ENCODE measurements around the gene MIER2.

Gene MIER2

GRCh38 chr19:308471-309205, 36.0 kb downstream of the MIER2 start:
- Histone ChIP-seq H3K36me3 (ENCODE audit: insufficient read depth, low read length) (no peaks in the 10 kb centered on the region; the same call in 1 of the 2 replicates), H3K79me2 (ENCODE audit: insufficient read depth, low read length) (no peaks in the 10 kb centered on the region), H3K4me1 (ENCODE audit: insufficient read depth, low read length, severe bottlenecking) (peaks cover 6% of the 10 kb centered on the region), H3K27ac (ENCODE audit: low read depth, low read length, poor library complexity, severe bottlenecking) (no peak overlapping the region), H3K9me2 (ENCODE audit: low read depth, low read length) (no peaks in the 10 kb centered on the region), H2AFZ (ENCODE audit: low read length) (no peak overlapping the region), H3K9ac (ENCODE audit: low read length) (no peak overlapping the region), H3K27me3 (ENCODE audit: insufficient read depth, low read length) (no peaks in the 10 kb centered on the region), H3K4me3 (ENCODE audit: low read depth, low read length, poor library complexity, severe bottlenecking) (no peak overlapping the region), H3F3A (ENCODE audit: insufficient read depth, low read length) (no peaks in the 10 kb centered on the region), H3K4me2 (ENCODE audit: low read length) (no peak overlapping the region), H4K20me1 (ENCODE audit: insufficient read depth, low read length) (no peaks in the 10 kb centered on the region), H3K9me3 (ENCODE audit: low read length) (no peaks in the 10 kb centered on the region)
- no peak for TF ChIP-seq CTCF (IDR thresholded peaks at IDR 0.05; ENCODE audit: low read length)
- no peak for TF ChIP-seq EZH2 (IDR thresholded peaks at IDR 0.05; ENCODE audit: borderline replicate concordance, low read length)

GRCh38 chr19:307793-308420, 36.7 kb downstream of the MIER2 start:
- Histone ChIP-seq H3K9ac (ENCODE audit: low read length) (no peak overlapping the region), H3K4me1 (ENCODE audit: insufficient read depth, low read length, severe bottlenecking) (peaks cover 6% of the 10 kb centered on the region), H3K4me3 (ENCODE audit: low read depth, low read length, poor library complexity, severe bottlenecking) (no peak overlapping the region), H3K4me2 (ENCODE audit: low read length) (no peak overlapping the region), H3K27ac (ENCODE audit: low read depth, low read length, poor library complexity, severe bottlenecking) (no peak overlapping the region), H3K36me3 (ENCODE audit: insufficient read depth, low read length) (no peaks in the 10 kb centered on the region; the same call in 1 of the 2 replicates), H3K9me2 (ENCODE audit: low read depth, low read length) (no peaks in the 10 kb centered on the region), H3K9me3 (ENCODE audit: low read length) (no peaks in the 10 kb centered on the region), H3K79me2 (ENCODE audit: insufficient read depth, low read length) (no peaks in the 10 kb centered on the region), H4K20me1 (ENCODE audit: insufficient read depth, low read length) (no peaks in the 10 kb centered on the region), H2AFZ (ENCODE audit: low read length) (no peak overlapping the region), H3K27me3 (ENCODE audit: insufficient read depth, low read length) (no peaks in the 10 kb centered on the region), H3F3A (ENCODE audit: insufficient read depth, low read length) (no peaks in the 10 kb centered on the region)
- TF ChIP-seq CTCF (IDR thresholded peaks at IDR 0.05; ENCODE audit: low read length) = no peak
- TF ChIP-seq EZH2 (IDR thresholded peaks at IDR 0.05; ENCODE audit: borderline replicate concordance, low read length) = no peak

- no peaks in the 10 kb centered on the region; the same call in 1 of the 2 replicates for H3K36me3 ChIP-seq (ENCODE audit: insufficient read depth, low read length)
- no peak overlapping the region for H3K27ac ChIP-seq (ENCODE audit: low read depth, low read length, poor library complexity, severe bottlenecking)
- H3F3A ChIP-seq (ENCODE audit: insufficient read depth, low read length) = no peaks in the 10 kb centered on the region
- H3K4me3 ChIP-seq (ENCODE audit: low read depth, low read length, poor library complexity, severe bottlenecking) = no peak overlapping the region
- no peak overlapping the region for H3K4me2 ChIP-seq (ENCODE audit: low read length)
- peaks cover 6% of the 10 kb centered on the region for H3K4me1 ChIP-seq (ENCODE audit: insufficient read depth, low read length, severe bottlenecking)
- no peak overlapping the region for H2AFZ ChIP-seq (ENCODE audit: low read length)
- no peaks in the 10 kb centered on the region for H3K9me2 ChIP-seq (ENCODE audit: low read depth, low read length)
- no peaks in the 10 kb centered on the region for H3K79me2 ChIP-seq (ENCODE audit: insufficient read depth, low read length)
- H4K20me1 ChIP-seq (ENCODE audit: insufficient read depth, low read length) = no peaks in the 10 kb centered on the region
- TF ChIP-seq EZH2 (IDR thresholded peaks at IDR 0.05; ENCODE audit: borderline replicate concordance, low read length) (no peak), CTCF (IDR thresholded peaks at IDR 0.05; ENCODE audit: low read length) (no peak)
- H3K27me3 ChIP-seq (ENCODE audit: insufficient read depth, low read length) = no peaks in the 10 kb centered on the region
- no peaks in the 10 kb centered on the region for H3K9me3 ChIP-seq (ENCODE audit: low read length)
- no peak overlapping the region for H3K9ac ChIP-seq (ENCODE audit: low read length)
These were observed 37.5 kb downstream of the MIER2 start for GRCh38 chr19:307111-307531.

Measured in OCI-LY1 (cell line).